Neural progenitor cell (in vitro differentiated cells): Measurements from ENCODE around the gene H6PD.

ENCODE experiments used
- EZH2 ChIP-seq: fragments of 200-600 bp; sonication (generic); IDR thresholded peaks from 2 replicates; pipeline ENCODE4 v1.6.1; 2017; ENCODE audit warnings: antibody characterized with exemption, mild to moderate bottlenecking, moderate library complexity
- EZH2phosphoT487 ChIP-seq: fragments of 200-600 bp; sonication (generic); IDR thresholded peaks from 2 replicates; pipeline ENCODE4 v1.6.1; 2017; ENCODE audit warnings: antibody characterized with exemption
- TF ChIP-seq, protein P1 (sequence below): fragments of 200-600 bp; sonication (generic); IDR thresholded peaks from 2 replicates; pipeline ENCODE4 v1.5.1; 2017; ENCODE audit warnings: antibody characterized with exemption, mild to moderate bottlenecking

DNA sequence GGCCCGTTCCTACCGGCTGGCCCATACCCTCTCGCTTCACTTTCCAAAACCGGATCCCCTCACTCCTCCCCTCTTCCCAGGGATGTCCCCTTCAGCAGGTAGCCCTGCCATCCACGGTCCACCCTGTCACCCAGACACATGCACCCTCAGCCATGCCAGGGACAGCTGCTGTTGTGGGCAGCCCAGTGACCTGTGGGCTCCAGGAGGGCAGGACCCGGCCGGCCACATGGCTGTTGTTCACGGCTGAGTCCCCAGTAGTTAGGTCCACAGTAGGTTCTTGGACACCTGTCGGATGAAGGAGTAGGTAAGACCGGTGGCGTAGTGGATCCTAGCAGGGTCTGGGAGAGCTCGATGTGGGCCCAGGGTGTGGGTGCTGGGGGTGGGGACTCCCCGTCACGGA lies 70.6 kb downstream of the H6PD start:
- TF ChIP-seq, protein P1, sequence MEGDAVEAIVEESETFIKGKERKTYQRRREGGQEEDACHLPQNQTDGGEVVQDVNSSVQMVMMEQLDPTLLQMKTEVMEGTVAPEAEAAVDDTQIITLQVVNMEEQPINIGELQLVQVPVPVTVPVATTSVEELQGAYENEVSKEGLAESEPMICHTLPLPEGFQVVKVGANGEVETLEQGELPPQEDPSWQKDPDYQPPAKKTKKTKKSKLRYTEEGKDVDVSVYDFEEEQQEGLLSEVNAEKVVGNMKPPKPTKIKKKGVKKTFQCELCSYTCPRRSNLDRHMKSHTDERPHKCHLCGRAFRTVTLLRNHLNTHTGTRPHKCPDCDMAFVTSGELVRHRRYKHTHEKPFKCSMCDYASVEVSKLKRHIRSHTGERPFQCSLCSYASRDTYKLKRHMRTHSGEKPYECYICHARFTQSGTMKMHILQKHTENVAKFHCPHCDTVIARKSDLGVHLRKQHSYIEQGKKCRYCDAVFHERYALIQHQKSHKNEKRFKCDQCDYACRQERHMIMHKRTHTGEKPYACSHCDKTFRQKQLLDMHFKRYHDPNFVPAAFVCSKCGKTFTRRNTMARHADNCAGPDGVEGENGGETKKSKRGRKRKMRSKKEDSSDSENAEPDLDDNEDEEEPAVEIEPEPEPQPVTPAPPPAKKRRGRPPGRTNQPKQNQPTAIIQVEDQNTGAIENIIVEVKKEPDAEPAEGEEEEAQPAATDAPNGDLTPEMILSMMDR, result no peak
- TF ChIP-seq EZH2, result no peak
- TF ChIP-seq EZH2phosphoT487, result no peak
